ENCODE results near the gene RALB.

Gene RALB

DNA sequence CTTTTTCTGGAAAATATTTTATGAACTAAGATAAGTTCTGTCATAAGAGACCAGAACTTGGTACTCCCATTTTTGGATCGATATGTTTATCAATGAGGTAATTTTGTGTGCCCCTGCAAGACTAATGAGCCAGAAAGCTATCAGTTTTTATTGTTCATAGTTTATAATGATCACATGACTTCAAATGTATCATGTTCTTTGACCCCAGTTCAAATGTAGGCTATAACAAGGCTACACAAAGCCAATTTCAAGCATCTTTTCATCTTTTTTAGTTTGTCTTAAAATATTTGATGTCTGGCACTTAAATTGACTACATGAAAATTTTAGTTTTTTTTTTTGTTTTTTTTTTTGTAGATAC lies 35.3 kb downstream of the RALB start:
- CTCF ChIA-PET = interaction anchor here (0.8 to 1.0 kb wide), 2 partner anchors 31 to 915 kb away, joined by 3 read pairs; no protein-coding TSS in a partner anchor
- TF ChIP-seq, protein P1, sequence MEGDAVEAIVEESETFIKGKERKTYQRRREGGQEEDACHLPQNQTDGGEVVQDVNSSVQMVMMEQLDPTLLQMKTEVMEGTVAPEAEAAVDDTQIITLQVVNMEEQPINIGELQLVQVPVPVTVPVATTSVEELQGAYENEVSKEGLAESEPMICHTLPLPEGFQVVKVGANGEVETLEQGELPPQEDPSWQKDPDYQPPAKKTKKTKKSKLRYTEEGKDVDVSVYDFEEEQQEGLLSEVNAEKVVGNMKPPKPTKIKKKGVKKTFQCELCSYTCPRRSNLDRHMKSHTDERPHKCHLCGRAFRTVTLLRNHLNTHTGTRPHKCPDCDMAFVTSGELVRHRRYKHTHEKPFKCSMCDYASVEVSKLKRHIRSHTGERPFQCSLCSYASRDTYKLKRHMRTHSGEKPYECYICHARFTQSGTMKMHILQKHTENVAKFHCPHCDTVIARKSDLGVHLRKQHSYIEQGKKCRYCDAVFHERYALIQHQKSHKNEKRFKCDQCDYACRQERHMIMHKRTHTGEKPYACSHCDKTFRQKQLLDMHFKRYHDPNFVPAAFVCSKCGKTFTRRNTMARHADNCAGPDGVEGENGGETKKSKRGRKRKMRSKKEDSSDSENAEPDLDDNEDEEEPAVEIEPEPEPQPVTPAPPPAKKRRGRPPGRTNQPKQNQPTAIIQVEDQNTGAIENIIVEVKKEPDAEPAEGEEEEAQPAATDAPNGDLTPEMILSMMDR (conservative IDR thresholded peaks at IDR 0.05; ENCODE audit: low read depth) = no peak
- POLR2A ChIA-PET (ENCODE audit: low non-redundant PET) = no interaction called here

DNA sequence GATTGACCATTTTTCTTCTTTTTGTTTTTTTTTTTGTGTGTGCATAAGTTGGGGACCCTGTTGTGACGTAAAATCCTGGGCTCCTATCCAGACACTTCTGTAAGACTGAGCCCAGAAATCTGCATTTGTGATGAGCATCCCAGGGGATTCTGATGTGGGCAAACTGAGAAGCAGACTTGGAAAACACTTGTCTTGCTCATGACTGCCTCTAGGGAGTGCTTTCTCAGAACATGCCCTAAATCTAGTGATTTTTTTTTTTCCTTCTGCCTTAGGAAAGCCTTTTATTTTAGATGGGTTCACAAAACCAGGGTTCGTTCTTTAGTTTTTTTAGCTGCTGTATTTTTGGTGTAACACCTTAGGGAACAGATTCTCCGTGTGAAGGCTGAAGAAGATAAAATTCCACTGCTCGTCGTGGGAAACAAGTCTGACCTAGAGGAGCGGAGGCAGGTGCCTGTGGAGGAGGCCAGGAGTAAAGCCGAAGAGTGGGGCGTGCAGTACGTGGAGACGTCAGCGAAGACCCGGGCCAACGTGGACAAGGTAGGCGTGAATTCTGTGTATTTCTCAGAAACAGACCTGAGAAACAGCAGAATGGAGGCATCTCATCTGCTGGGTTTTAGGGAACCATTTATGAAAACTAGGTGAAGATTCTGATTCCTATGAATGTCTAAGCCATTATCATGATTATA lies 36.7 kb downstream of the RALB start:
- ChIA-PET POLR2A (ENCODE audit: low non-redundant PET) (interaction anchor here (0.6 kb wide), 1 partner anchor 164 kb away, joined by 3 read pairs; no protein-coding TSS in a partner anchor), CTCF (interaction anchor here (0.6 kb wide), 1 partner anchor 331 kb away, joined by 3 read pairs; no protein-coding TSS in a partner anchor)
- H3K27ac ChIP-seq = no peak overlapping the region
- TF ChIP-seq, protein P1 (conservative IDR thresholded peaks at IDR 0.05; ENCODE audit: low read depth) = no peak
- DNase-seq (ENCODE audit: low spot score) = no peak

More for the DNA sequence above, 35.3 kb downstream of the RALB start:
- DNase-seq (ENCODE audit: low spot score) = no peak
- no peak overlapping the region for H3K27ac ChIP-seq

DNA sequence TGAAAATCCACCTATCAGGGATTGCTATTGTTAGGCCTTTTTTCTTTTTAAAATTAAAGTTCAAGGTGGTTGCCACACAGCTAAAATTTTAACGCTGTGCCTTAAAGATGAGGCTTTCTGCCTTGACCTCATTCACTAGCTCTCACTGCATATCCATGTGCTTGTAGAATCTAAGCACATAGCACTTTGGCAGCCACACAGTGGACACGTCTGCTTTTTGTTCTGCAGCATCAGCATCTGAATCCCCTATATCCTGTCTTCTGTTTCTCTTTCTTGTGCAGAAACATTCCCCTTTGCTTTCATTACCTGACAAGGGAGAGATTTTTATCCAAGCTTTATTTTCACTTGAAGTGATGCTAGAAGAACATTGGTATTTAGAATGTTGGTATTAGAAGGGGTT lies 38.1 kb downstream of the RALB start:
- TF ChIP-seq, protein P1 (conservative IDR thresholded peaks at IDR 0.05; ENCODE audit: low read depth) = no peak
- H3K27ac ChIP-seq = no peak overlapping the region
- POLR2A ChIA-PET (ENCODE audit: low non-redundant PET) = no interaction called here
- CTCF ChIA-PET = interaction anchor here (0.6 to 0.7 kb wide), 3 partner anchors 69 to 571 kb away, joined by 3 read pairs; no protein-coding TSS in a partner anchor
- no peak for DNase-seq (ENCODE audit: low spot score)

GRCh38 chr2:120291401-120292311 lies 39.0 kb downstream of the RALB start:
- CTCF ChIA-PET = interaction anchor here (0.6 to 0.7 kb wide), 4 partner anchors 8 to 572 kb away, joined by 3 read pairs; no protein-coding TSS in a partner anchor
- POLR2A ChIA-PET (ENCODE audit: low non-redundant PET) = interaction anchor here (1.5 kb wide), 1 partner anchor 68 kb away, joined by 3 read pairs; the partner anchor contains the start of gene TMEM185B
- TF ChIP-seq, protein P1 (conservative IDR thresholded peaks at IDR 0.05; ENCODE audit: low read depth) = no peak
- H3K27ac ChIP-seq = no peak overlapping the region
- DNase-seq (ENCODE audit: low spot score) = peak; percentile 57

DNA sequence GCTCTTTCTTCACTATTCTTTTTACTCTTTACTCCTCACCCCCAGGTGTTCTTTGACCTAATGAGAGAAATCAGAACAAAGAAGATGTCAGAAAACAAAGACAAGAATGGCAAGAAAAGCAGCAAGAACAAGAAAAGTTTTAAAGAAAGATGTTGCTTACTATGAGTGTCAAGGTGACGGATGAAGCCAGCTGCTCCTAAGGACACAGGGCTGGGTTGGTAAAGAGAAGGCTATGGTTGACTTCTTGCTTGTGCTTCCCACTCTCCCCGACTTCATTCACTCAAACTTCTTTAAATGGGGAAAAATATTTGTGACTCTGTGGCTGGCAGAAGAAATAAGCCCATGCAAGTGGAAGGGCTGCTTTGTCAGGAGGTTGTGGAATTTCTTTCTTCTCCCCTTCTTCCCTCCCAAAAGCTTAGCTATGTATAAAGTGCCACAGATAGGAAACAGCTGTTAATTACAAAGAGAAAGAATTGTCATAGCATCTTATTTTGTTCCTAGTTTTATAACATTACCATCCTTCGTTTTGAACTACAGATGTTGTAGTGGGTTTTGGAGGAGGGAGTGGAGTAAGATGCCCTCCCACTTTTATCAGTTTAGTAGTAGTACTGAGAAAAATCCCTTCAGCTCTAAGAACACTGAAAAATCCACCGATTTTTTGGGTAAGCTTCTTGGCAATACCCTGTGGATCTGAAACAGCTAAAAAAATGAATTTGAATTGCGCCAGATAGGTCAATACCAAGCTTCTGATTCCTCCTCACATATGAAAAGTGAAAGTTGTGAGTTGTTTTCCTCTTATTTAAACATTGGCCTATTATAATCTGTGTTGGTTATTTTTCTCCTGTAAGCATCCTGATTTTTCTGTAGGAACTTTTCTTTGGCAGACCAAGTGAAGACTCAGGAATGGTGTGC lies 40.7 kb downstream of the RALB start:
- ChIA-PET CTCF (interaction anchor here (0.7 kb wide), 1 partner anchor 38 kb away, joined by 3 read pairs; no protein-coding TSS in a partner anchor), POLR2A (ENCODE audit: low non-redundant PET) (no interaction called here)

More for the DNA sequence above, 40.7 kb downstream of the RALB start:
- no peak for DNase-seq (ENCODE audit: low spot score)
- H3K27ac ChIP-seq = no peak overlapping the region
- TF ChIP-seq, protein P1 (conservative IDR thresholded peaks at IDR 0.05; ENCODE audit: low read depth) = no peak

Measured in RWPE1 (cell line).